HFFc6 (cell line): ENCODE results near the gene TGM2. TPM values are rescaled to one million over a fixed set of nuclear protein-coding genes. Genes with fewer than 3 reads are reported as not detected.

Experiments used
- DNase-seq: peaks from one replicate; pipeline ENCODE4 v3.0.0-alpha.2; 2018
- H3K27ac Mint-ChIP-seq: 2 replicates; pipeline ENCODE4 v1.8.0; 2020; ENCODE audit warnings: mild to moderate bottlenecking, mixed read lengths
- H3K27me3 Mint-ChIP-seq: 2 replicates; pipeline ENCODE4 v1.8.0; 2021; ENCODE audit warnings: mild to moderate bottlenecking, moderate library complexity, mixed read lengths; ENCODE audit not compliant: insufficient read depth
- H3K36me3 Mint-ChIP-seq: 2 replicates; pipeline ENCODE4 v1.8.0; 2021; ENCODE audit warnings: low read depth, mixed read lengths
- H3K4me1 Mint-ChIP-seq: 2 replicates; pipeline ENCODE4 v1.8.0; 2020; ENCODE audit warnings: low read depth, mixed read lengths
- H3K4me3 Mint-ChIP-seq: 2 replicates; pipeline ENCODE4 v1.8.0; 2020; ENCODE audit warnings: mild to moderate bottlenecking, moderate library complexity, mixed read lengths
- H3K9me3 Mint-ChIP-seq: 2 replicates; pipeline ENCODE4 v1.8.0; 2020; ENCODE audit warnings: mild to moderate bottlenecking, mixed read lengths
- total RNA-seq, 6 experiments: library from RNA; stranded (reverse); fragmentation: NEBNext Ultra II Directional; extraction: Animal tissue kit (Norgen Biotek cat#: 25700); gene quantifications; 2 replicates in 1 of 6; 3 replicates in 5 of 6; pipeline ENCODE4 v1.2.3, GENCODE V29; 2021
- TF ChIP-seq, protein P1 (sequence below): fragments of 200-600 bp; sonication (generic); IDR thresholded peaks from 2 replicates; pipeline ENCODE4 v1.5.0; 2021; ENCODE audit warnings: antibody characterized with exemption, mild to moderate bottlenecking

Gene TGM2
- total RNA-seq, 6 experiments from 2014 or later: 99.6 to 430 (median 111) TPM

DNA sequence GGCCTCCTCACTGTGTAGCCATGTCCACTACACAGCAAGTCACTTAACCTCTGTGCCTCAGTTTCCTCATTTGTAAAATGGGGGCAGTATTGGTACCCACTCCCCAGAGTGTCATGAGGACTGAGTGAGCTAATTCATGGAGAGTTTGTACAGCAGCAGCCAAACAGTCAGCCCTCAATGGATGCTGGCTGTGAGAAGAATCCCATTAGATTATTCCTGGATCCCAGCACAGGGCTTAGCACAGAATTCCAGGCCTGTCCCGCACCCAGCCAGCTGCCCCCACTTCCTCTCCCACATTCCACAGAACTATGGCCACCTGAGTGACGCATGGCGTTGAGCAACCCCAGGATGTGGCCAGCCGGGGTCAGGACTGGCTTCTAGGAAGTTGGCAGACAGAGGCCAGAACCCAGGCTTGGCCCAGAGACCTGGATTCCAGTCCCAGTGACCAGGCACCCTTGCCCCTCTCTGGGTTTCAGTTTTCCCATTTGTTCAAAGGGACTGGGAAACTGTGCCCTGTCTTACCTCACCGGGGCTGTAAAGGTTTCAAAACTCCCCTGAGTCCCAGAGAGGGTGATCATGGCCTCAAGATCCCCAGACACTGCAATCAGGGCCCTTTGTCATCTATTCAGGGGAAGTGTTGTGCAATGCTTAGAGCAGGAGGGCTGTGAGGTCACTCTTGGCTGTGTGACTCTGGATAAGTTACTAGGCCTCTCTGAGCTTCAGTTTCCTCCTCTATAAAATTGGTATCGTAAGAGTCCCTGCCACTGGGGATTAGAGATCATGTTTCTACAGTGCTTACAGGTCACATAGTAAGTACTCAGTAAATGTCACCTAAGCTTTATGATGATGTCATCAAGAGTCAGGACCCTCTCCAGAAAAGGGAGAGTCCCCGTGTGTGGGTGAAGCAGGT lies 3.0 kb upstream of the TGM2 start:
- no peaks in the 10 kb centered on the region for H3K36me3 Mint-ChIP-seq
- TF ChIP-seq, protein P1, sequence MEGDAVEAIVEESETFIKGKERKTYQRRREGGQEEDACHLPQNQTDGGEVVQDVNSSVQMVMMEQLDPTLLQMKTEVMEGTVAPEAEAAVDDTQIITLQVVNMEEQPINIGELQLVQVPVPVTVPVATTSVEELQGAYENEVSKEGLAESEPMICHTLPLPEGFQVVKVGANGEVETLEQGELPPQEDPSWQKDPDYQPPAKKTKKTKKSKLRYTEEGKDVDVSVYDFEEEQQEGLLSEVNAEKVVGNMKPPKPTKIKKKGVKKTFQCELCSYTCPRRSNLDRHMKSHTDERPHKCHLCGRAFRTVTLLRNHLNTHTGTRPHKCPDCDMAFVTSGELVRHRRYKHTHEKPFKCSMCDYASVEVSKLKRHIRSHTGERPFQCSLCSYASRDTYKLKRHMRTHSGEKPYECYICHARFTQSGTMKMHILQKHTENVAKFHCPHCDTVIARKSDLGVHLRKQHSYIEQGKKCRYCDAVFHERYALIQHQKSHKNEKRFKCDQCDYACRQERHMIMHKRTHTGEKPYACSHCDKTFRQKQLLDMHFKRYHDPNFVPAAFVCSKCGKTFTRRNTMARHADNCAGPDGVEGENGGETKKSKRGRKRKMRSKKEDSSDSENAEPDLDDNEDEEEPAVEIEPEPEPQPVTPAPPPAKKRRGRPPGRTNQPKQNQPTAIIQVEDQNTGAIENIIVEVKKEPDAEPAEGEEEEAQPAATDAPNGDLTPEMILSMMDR: no peak
- peak overlapping the region; percentile 82 for H3K27ac Mint-ChIP-seq
- H3K4me3 Mint-ChIP-seq: peak overlapping the region; percentile 53
- no peaks in the 10 kb centered on the region for H3K9me3 Mint-ChIP-seq
- H3K27me3 Mint-ChIP-seq: no peaks in the 10 kb centered on the region
- peak; percentile 82 for DNase-seq
- H3K4me1 Mint-ChIP-seq: peaks cover 100% of the 10 kb centered on the region

DNA sequence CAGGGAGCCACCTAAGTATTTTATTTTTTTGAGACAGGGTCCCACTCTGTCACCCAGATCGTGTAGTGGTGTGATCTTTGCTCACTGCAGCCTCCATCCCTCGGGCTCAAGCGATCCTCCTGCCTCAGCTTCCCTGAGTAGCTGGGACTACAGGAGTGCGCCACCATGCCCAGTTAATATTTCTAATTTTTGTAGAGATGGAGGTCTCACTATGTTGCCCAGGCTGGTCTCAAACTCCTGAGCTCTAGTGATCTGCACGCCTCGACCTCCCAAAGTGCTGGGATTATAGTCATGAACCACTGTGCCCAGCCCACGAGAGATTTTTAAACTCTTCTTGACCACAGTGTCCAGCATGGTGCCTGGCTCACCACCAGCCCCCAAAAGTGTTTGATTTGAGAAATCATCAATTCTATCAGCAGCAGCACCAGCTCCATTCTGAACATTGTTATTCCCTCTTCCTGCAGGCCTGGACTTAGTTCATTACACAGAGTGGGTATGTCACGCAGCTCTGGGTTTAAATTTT lies 2.3 kb upstream of the TGM2 start:
- TF ChIP-seq, protein P1: no peak
- DNase-seq: no peak
- no peaks in the 10 kb centered on the region for H3K36me3 Mint-ChIP-seq
- H3K4me3 Mint-ChIP-seq: no peak overlapping the region; the same call in 1 of the 2 replicates
- peaks cover 100% of the 10 kb centered on the region for H3K4me1 Mint-ChIP-seq
- H3K27ac Mint-ChIP-seq: peak overlapping the region; percentile 82
- H3K9me3 Mint-ChIP-seq: no peaks in the 10 kb centered on the region
- no peaks in the 10 kb centered on the region for H3K27me3 Mint-ChIP-seq

DNA sequence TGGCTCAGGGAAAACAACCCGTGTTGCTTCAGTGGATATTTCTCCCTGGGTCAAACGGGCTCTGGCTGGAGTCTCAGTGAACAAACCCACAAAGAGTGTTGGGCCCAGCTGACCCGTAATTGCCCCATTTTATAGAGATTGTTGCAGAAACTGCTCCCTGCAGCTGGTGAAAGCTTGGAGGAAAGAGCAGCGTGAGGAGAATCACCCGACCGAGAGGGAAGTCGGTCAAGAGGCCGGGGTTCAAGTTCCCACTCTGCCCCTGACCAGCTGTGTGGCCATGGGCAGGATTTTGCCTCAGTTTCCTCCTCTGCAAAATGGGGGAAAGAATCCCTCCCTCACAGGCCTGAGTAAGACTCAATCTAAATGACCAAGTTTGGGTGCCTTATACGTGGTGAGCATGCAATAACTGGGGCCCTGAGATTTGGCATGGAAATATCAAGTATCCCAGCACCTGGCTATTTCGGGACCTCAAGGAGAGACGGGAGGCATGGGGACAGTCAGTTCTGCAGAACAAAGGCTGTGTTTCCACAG lies 1.7 kb upstream of the TGM2 start:
- H3K4me1 Mint-ChIP-seq: peaks cover 99% of the 10 kb centered on the region
- no peak overlapping the region for H3K4me3 Mint-ChIP-seq
- TF ChIP-seq, protein P1: no peak
- no peaks in the 10 kb centered on the region for H3K36me3 Mint-ChIP-seq
- DNase-seq: no peak
- no peaks in the 10 kb centered on the region for H3K9me3 Mint-ChIP-seq
- H3K27ac Mint-ChIP-seq: peak overlapping the region; percentile 20; the same call in 1 of the 2 replicates
- no peaks in the 10 kb centered on the region for H3K27me3 Mint-ChIP-seq

DNA sequence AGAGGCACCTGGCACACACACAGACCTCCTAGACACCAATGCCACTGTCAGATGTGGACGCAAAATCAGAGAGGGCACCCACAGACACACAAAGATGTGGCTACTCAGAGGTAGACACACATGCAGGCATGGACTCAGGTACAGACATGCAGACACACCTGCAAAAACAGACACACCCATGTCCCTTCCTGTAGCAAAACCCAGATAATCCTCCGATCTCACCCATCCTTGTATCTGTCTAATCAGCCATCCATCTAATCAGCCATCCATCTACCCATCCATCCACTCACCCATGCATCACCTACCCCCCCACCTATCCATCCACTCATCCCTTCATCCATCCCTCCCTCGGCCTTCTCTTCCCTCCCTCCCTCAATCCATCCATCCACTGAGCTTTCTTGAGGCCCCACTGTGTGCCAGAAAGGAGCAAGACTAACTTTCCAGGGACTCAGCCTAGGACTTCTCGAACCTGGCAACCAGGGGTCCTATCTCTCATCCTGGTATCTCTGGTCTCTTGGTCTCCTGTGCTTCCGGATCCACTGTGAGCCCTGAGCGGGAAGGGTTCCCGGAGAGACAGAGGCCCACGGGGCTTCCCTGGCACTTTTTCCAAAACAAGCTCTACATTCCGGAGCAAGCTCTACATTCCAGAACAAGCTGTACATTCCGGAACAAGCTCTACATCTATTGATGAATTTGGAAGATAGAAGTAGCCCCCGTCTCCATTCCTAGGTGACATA lies 1.1 kb upstream of the TGM2 start:
- H3K4me3 Mint-ChIP-seq: peak overlapping the region; percentile 84; the same call in 1 of the 2 replicates
- H3K36me3 Mint-ChIP-seq: no peaks in the 10 kb centered on the region
- DNase-seq: no peak
- TF ChIP-seq, protein P1: no peak
- peaks cover 93% of the 10 kb centered on the region for H3K4me1 Mint-ChIP-seq
- H3K27ac Mint-ChIP-seq: peak overlapping the region; percentile 13
- H3K9me3 Mint-ChIP-seq: no peaks in the 10 kb centered on the region
- H3K27me3 Mint-ChIP-seq: no peaks in the 10 kb centered on the region

DNA sequence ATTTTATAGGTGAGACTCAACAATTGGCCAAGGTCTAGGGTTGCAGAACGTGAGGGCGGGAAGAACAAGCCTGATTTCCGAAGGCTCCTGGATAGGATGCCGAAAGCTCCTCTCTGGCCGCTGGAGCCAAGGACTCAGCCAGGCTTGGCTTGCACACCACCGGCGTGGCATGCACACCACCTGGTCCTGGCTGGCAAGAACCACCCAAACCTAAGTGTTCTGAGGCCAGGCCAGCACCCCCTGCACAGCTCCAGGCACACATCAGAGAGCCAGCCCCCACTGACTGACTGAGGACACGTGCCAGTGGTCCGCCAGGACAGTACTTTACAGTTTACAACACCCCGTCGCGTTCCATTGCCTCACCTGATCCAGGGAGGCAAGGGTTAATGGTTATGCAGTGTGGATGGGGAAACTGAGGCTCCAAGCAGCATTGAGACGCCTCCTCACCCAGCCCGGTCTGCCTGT lies 414 bp downstream of the TGM2 start:
- peak overlapping the region; percentile 84 for H3K4me3 Mint-ChIP-seq
- H3K9me3 Mint-ChIP-seq: no peaks in the 10 kb centered on the region
- no peak for DNase-seq
- TF ChIP-seq, protein P1: no peak
- no peak overlapping the region; the same call in 1 of the 2 replicates for H3K27ac Mint-ChIP-seq
- H3K27me3 Mint-ChIP-seq: no peaks in the 10 kb centered on the region
- peaks cover 78% of the 10 kb centered on the region for H3K4me1 Mint-ChIP-seq
- no peaks in the 10 kb centered on the region for H3K36me3 Mint-ChIP-seq
